OCI-LY7 (cell line): ENCODE data around the gene DSCAM. TPM values are rescaled to one million over a fixed set of nuclear protein-coding genes. Genes with fewer than 3 reads are reported as not detected.

ENCODE experiments used
- BruUV-seq: library from RNA; stranded (reverse); fragments of 400-500 nt; replicated peaks from 2 replicates; lab custom pipeline; 2021; lab: Mats Ljungman, UMichigan
- CTCF ChIA-PET: fragments of 300-600 bp; sonication (Branson Sonifier 250); formaldehyde crosslinking; loops from one replicate; lab custom pipeline; 2022; ENCODE audit warnings: antibody characterized with exemption; ENCODE audit not compliant: unreplicated experiment; lab: Charles Lee
- POLR2A ChIA-PET: fragments of 300-600 bp; sonication (Branson Sonifier 250); formaldehyde crosslinking; loops from one replicate; lab custom pipeline; 2022; ENCODE audit warnings: antibody characterized with exemption; lab: Charles Lee
- DNase-seq: peaks from one replicate; pipeline ENCODE4 v3.0.0-alpha.2; 2015; ENCODE audit warnings: low spot score
- H2AFZ ChIP-seq: fragments of 200-600 bp; sonication (generic), shearing (Covaris generic); 2 replicates; pipeline ENCODE4 v1.6.1; 2014; ENCODE audit warnings: mild to moderate bottlenecking, antibody characterized with exemption, low read length, moderate library complexity
- H3K27ac ChIP-seq: fragments of 200-600 bp; sonication (generic); 2 replicates; pipeline ENCODE4 v1.5.1; 2014; ENCODE audit warnings: mixed run types, low read depth, mild to moderate bottlenecking, moderate library complexity, low read length, inconsistent platforms; ENCODE audit not compliant: poor library complexity, severe bottlenecking
- H3K36me3 ChIP-seq: fragments of 200-600 bp; sonication (generic); 2 replicates; pipeline ENCODE4 v1.6.1; 2014; ENCODE audit warnings: mild to moderate bottlenecking, antibody characterized with exemption, low read length, moderate library complexity, mixed read lengths; ENCODE audit not compliant: insufficient read depth
- H3K4me1 ChIP-seq: fragments of 200-600 bp; sonication (generic); 2 replicates; pipeline ENCODE4 v1.5.1; 2014; ENCODE audit warnings: mild to moderate bottlenecking, low read length; ENCODE audit not compliant: insufficient read depth, poor library complexity, severe bottlenecking
- H3K4me2 ChIP-seq: fragments of 200-600 bp; sonication (generic); 2 replicates; pipeline ENCODE4 v1.6.1; 2014; ENCODE audit warnings: mild to moderate bottlenecking, low read length
- H3K4me3 ChIP-seq: fragments of 200-600 bp; sonication (generic); 2 replicates; pipeline ENCODE4 v1.5.1; 2014; ENCODE audit warnings: mild to moderate bottlenecking, low read depth, low read length; ENCODE audit not compliant: poor library complexity, severe bottlenecking
- H3K79me2 ChIP-seq: fragments of 200-600 bp; sonication (generic); 2 replicates; pipeline ENCODE4 v1.6.1; 2016; ENCODE audit warnings: low read depth, mild to moderate bottlenecking, low read length, moderate library complexity, mixed read lengths; ENCODE audit not compliant: insufficient read depth
- H3K9me2 ChIP-seq: fragments of 200-600 bp; sonication (generic); 2 replicates; pipeline ENCODE4 v1.6.1; 2016; ENCODE audit warnings: mild to moderate bottlenecking, low read length, mixed read lengths; ENCODE audit not compliant: insufficient read depth
- H3K9me3 ChIP-seq: fragments of 200-600 bp; sonication (generic); 2 replicates; pipeline ENCODE4 v1.6.1; 2014; ENCODE audit warnings: mild to moderate bottlenecking, mixed run types, low read length, mixed read lengths
- H4K20me1 ChIP-seq: fragments of 200-600 bp; sonication (generic); 2 replicates; pipeline ENCODE4 v1.6.1; 2014; ENCODE audit warnings: mild to moderate bottlenecking, antibody characterized with exemption, low read length, moderate library complexity, mixed read lengths; ENCODE audit not compliant: insufficient read depth
- EZH2phosphoT487 ChIP-seq: fragments of 200-600 bp; sonication (generic); IDR thresholded peaks from 2 replicates; pipeline ENCODE4 v1.6.1; 2018; ENCODE audit warnings: low read depth, borderline replicate concordance, mild to moderate bottlenecking, mixed run types, antibody characterized with exemption, low read length, moderate library complexity, mixed read lengths
- intact Hi-C: fragments of 100-400 bp; cut with micrococcal nuclease; formaldehyde crosslinking; loops from one replicate; pipeline ENCODE4 v1.10.0; 2022; ENCODE audit not compliant: unreplicated experiment
- total RNA-seq, 2 experiments: library from RNA; depleted of rRNA in 1 of 2; stranded (reverse); fragments of >200 nt in 1 of 2; shearing (Covaris generic) in 1 of 2; gene quantifications; 2 replicates each; pipeline ENCODE4 v1.2.3, GENCODE V29; 2014 to 2022
- TF ChIP-seq, protein P1 (sequence below): fragments of 200-600 bp; sonication (generic); conservative IDR thresholded peaks from 2 replicates; pipeline ENCODE4 v1.5.1; 2014; ENCODE audit warnings: mild to moderate bottlenecking, antibody characterized with exemption, low read length, moderate library complexity, mixed read lengths

DSCAM gene
- total RNA-seq, 2 experiments from 2014 or later: not detected

DNA sequence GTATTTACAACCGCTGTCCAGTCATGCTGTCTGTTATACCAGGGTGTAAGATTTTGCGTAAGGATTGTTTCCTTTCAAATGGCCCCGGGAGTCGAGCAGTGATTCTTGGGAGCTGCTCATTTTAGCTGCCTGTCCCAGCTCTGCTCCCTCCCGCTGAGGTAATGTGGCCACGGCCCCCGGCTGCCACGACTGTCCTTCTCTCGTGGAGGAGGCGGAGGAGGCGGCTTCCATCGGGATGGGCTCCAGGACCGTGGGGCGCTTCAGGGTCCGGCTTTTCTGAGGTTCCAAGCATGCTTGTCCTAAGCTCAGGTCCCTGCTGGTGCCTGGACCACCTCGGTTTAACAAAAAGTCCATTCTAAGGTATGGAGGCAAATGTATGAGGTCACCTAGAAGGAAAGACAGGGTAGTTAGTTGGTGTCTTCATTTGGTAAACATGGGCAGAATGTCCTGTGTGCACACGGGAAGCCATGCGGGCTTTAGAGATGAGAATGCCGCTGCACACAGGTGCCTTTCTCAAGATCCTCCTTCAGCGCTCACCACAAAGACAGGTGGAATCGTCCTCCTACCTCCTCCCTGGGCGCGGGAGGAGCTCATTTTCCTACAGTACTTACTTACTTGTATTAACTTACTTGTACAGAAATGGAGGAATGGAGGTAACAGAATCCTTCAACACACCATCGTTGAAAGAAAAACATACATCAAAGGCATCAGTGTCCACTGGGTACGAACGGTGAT lies 833.8 kb downstream of the DSCAM start:
- H3K36me3 ChIP-seq: no peaks in the 10 kb centered on the region
- no peak overlapping the region for H2AFZ ChIP-seq
- no peaks in the 10 kb centered on the region for H4K20me1 ChIP-seq
- H3K4me3 ChIP-seq: no peak overlapping the region
- ChIA-PET CTCF (no interaction called here), POLR2A (no interaction called here)
- no peaks in the 10 kb centered on the region for H3K9me2 ChIP-seq
- no peaks in the 10 kb centered on the region for H3K4me1 ChIP-seq
- DNase-seq: no peak
- TF ChIP-seq, protein P1, sequence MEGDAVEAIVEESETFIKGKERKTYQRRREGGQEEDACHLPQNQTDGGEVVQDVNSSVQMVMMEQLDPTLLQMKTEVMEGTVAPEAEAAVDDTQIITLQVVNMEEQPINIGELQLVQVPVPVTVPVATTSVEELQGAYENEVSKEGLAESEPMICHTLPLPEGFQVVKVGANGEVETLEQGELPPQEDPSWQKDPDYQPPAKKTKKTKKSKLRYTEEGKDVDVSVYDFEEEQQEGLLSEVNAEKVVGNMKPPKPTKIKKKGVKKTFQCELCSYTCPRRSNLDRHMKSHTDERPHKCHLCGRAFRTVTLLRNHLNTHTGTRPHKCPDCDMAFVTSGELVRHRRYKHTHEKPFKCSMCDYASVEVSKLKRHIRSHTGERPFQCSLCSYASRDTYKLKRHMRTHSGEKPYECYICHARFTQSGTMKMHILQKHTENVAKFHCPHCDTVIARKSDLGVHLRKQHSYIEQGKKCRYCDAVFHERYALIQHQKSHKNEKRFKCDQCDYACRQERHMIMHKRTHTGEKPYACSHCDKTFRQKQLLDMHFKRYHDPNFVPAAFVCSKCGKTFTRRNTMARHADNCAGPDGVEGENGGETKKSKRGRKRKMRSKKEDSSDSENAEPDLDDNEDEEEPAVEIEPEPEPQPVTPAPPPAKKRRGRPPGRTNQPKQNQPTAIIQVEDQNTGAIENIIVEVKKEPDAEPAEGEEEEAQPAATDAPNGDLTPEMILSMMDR: no peak
- no peak for TF ChIP-seq EZH2phosphoT487
- H3K27ac ChIP-seq: no peak overlapping the region
- no peak overlapping the region for H3K4me2 ChIP-seq
- H3K9me3 ChIP-seq: no peaks in the 10 kb centered on the region
- no peaks in the 10 kb centered on the region for H3K79me2 ChIP-seq
- intact Hi-C loops: no loop called here
- BruUV-seq: no TSS peak

DNA sequence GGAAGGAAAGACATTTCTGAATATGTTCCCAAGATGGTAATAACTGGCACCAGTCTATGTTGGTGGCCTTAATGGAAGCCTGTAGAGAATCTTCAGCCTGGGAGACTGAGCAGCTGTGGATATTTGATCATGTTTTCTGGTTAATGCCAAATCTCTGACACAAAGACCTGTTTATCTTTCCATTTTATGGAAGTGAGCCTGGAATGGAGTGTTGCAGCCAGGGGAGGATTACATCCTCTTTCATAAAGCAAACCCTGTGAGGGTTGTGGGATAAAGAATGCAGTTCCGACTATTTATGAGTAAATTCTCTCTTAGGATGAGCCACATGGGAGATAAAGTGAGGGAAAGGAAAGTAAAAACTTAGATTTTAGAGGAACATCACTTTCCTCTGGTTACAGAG lies 835.6 kb downstream of the DSCAM start:
- Histone ChIP-seq H4K20me1 (no peaks in the 10 kb centered on the region), H2AFZ (no peak overlapping the region), H3K4me2 (no peak overlapping the region), H3K4me3 (no peak overlapping the region), H3K9me2 (no peaks in the 10 kb centered on the region), H3K9me3 (no peaks in the 10 kb centered on the region), H3K27ac (no peak overlapping the region), H3K4me1 (no peaks in the 10 kb centered on the region), H3K36me3 (no peaks in the 10 kb centered on the region), H3K79me2 (no peaks in the 10 kb centered on the region)
- CTCF ChIA-PET: no interaction called here
- BruUV-seq: no TSS peak
- intact Hi-C loops: no loop called here
- POLR2A ChIA-PET: no interaction called here
- TF ChIP-seq, protein P1: no peak
- DNase-seq: no peak

DNA sequence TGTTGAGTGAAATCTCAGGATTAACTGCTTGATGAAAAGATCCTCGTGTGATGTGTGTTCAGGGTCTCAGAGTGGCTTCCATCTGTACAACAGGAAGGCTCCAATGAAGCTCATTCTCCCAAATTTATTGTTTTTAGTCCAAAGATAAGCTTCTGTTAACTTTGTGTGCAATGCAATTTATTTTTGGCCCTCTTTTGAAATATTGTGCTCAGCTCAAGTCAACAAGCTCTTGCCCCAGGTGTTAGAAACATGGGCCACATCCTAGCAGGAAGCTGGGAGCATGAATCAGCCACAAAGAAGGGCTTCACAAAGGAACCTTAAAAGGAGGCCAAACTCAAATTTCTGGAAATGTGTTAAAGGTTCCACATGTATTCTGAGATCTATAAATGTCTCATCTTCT lies 844.0 kb downstream of the DSCAM start:
- H3K9me2 ChIP-seq: no peaks in the 10 kb centered on the region
- no peaks in the 10 kb centered on the region for H3K9me3 ChIP-seq
- no peaks in the 10 kb centered on the region for H3K36me3 ChIP-seq
- CTCF ChIA-PET: no interaction called here
- intact Hi-C loops: no loop called here
- no peaks in the 10 kb centered on the region for H3K4me1 ChIP-seq
- no peak overlapping the region for H2AFZ ChIP-seq
- no peaks in the 10 kb centered on the region for H3K79me2 ChIP-seq
- no peak overlapping the region for H3K27ac ChIP-seq
- POLR2A ChIA-PET: no interaction called here
- H4K20me1 ChIP-seq: no peaks in the 10 kb centered on the region
- no peak for DNase-seq
- BruUV-seq: no TSS peak
- no peak overlapping the region for H3K4me2 ChIP-seq
- no peak overlapping the region for H3K4me3 ChIP-seq
- no peak for TF ChIP-seq EZH2phosphoT487
- TF ChIP-seq, protein P1: no peak
